MM.1S (cell line): ENCODE measurements around the gene VDAC1.

ENCODE experiments used
- EZH2 ChIP-seq: fragments of 300-600 bp; sonication (generic); optimal IDR thresholded peaks from 2 replicates; pipeline ENCODE3; 2017; ENCODE audit warnings: low read depth, mild to moderate bottlenecking, antibody characterized with exemption, low read length, mixed read lengths
- EZH2phosphoT487 ChIP-seq: fragments of 300-600 bp; sonication (generic); IDR thresholded peaks from 2 replicates; pipeline ENCODE4 v1.6.1; 2018; ENCODE audit warnings: antibody characterized with exemption, low read length
- TF ChIP-seq, protein P1 (sequence below): fragments of 300-600 bp; sonication (generic); IDR thresholded peaks from 2 replicates; pipeline ENCODE4 v1.5.1; 2016; ENCODE audit warnings: antibody characterized with exemption, low read length, mixed read lengths

DNA sequence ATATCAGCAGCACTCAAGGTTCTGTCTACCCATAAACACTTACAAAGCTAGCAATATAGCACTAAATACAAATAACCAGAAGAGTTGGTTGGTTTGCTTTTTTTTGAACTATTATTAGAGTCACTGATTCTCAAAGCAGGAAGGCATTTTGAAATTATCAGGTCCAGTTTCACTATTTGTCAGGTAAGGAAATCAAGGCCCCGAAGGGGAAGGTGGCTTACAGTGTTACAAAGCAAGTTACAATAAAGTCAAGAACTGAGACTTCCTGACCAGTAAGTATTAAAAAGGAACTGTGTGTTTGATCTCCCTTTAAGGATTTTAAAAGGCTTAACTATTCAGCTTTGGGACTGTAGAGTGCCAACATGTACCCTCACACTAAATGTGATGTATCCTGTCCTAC is 47.2 kb downstream of the VDAC1 start:
- no peak for TF ChIP-seq EZH2
- TF ChIP-seq, protein P1, sequence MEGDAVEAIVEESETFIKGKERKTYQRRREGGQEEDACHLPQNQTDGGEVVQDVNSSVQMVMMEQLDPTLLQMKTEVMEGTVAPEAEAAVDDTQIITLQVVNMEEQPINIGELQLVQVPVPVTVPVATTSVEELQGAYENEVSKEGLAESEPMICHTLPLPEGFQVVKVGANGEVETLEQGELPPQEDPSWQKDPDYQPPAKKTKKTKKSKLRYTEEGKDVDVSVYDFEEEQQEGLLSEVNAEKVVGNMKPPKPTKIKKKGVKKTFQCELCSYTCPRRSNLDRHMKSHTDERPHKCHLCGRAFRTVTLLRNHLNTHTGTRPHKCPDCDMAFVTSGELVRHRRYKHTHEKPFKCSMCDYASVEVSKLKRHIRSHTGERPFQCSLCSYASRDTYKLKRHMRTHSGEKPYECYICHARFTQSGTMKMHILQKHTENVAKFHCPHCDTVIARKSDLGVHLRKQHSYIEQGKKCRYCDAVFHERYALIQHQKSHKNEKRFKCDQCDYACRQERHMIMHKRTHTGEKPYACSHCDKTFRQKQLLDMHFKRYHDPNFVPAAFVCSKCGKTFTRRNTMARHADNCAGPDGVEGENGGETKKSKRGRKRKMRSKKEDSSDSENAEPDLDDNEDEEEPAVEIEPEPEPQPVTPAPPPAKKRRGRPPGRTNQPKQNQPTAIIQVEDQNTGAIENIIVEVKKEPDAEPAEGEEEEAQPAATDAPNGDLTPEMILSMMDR, result no peak
- no peak for TF ChIP-seq EZH2phosphoT487
